Spleen (tissue), 11 donors: ENCODE results near the gene PTPRG. TPM values are rescaled to one million over a fixed set of nuclear protein-coding genes. Genes with fewer than 3 reads are reported as not detected.

Experiments used
- DNase-seq: peaks from one replicate; pipeline ENCODE4 v3.0.0-alpha.2; 2020
- H3K27ac ChIP-seq, 8 donors: fragments of 200-600 bp; sonication (generic) in 7 of 8; 1 replicate in 4 of 8; 2 replicates in 4 of 8; pipeline versions ENCODE4 v1.5.0 to v1.8.0; 2016 to 2021; ENCODE audit warnings: inconsistent platforms in 4 of 8, mild to moderate bottlenecking in 4 of 8, moderate library complexity in 1 of 8
- H3K27me3 ChIP-seq, 7 donors: fragments of 200-600 bp; sonication (generic) in 6 of 7; replicated peaks in 1 of 7; 1 replicate in 4 of 7; 2 replicates in 3 of 7; pipeline versions ENCODE4 v1.5.0 to v1.8.0; 2016 to 2021; ENCODE audit warnings: inconsistent platforms in 3 of 7, mild to moderate bottlenecking in 1 of 7
- H3K36me3 ChIP-seq, 6 donors: fragments of 200-600 bp; sonication (generic) in 5 of 6; 1 replicate in 4 of 6; 2 replicates in 2 of 6; pipeline versions ENCODE4 v1.5.0 to v1.8.0; 2016 to 2021; ENCODE audit warnings: inconsistent platforms in 2 of 6
- H3K4me1 ChIP-seq, 6 donors: fragments of 200-600 bp; sonication (generic) in 5 of 6; 1 replicate in 3 of 6; 2 replicates in 3 of 6; pipeline versions ENCODE4 v1.5.0 to v1.8.0; 2016 to 2021; ENCODE audit warnings: inconsistent platforms in 3 of 6
- H3K4me3 ChIP-seq, 8 donors: fragments of 200-600 bp; sonication (generic) in 7 of 8; 1 replicate in 4 of 8; 2 replicates in 4 of 8; pipeline versions ENCODE4 v1.5.0 to v1.8.0; 2016 to 2021; ENCODE audit warnings: inconsistent platforms in 4 of 8, mild to moderate bottlenecking in 4 of 8, moderate library complexity in 2 of 8
- H3K9me3 ChIP-seq, 8 donors: fragments of 200-600 bp; sonication (generic) in 7 of 8; 1 replicate in 4 of 8; 2 replicates in 4 of 8; pipeline versions ENCODE4 v1.5.0 to v1.8.0; 2016 to 2021; ENCODE audit warnings: inconsistent platforms in 4 of 8
- CTCF ChIP-seq, 11 experiments: fragments of 200-600 bp in 7 of 11; fragments of 450-650 bp in 4 of 11; sonication (generic) in 4 of 11; IDR thresholded peaks in 8 of 11; conservative IDR thresholded peaks in 3 of 11; 1 replicate in 7 of 11; 2 replicates in 4 of 11; pipeline versions ENCODE4 v1.4.0 to v1.8.0; 2016 to 2021; ENCODE audit warnings: antibody characterized with exemption in 11 of 11, inconsistent platforms in 4 of 11, mild to moderate bottlenecking in 1 of 11
- POLR2A ChIP-seq, 3 donors: fragments of 450-650 bp; IDR thresholded peaks; one replicate each; pipeline ENCODE4 v1.5.1; 2017; ENCODE audit warnings: antibody characterized with exemption in 3 of 3, mild to moderate bottlenecking in 1 of 3
- POLR2AphosphoS5 ChIP-seq, 3 donors: sonication (generic); formaldehyde crosslinking; IDR thresholded peaks; one replicate each; pipeline ENCODE4 v1.5.1; 2017; ENCODE audit warnings: antibody characterized with exemption in 3 of 3
- WGBS, 5 donors: extraction: QIAGEN DNeasy Blood & Tissue Kit in 3 of 5; methylation state at CpG; one replicate each; pipeline versions ENCODE4 v1.1.5 to v1.1.7; 2013 to 2018; 5-methylcytosine and 5-hydroxymethylcytosine counted together
- intact Hi-C: fragments of 100-400 bp; cut with DNase I; formaldehyde crosslinking; loops from one replicate; pipeline ENCODE4 v1.15.0; 2023; ENCODE audit warnings: low total_unique reads
- polyA plus RNA-seq, 3 donors: library from polyadenylated mRNA; stranded (reverse); fragments of 200-250 nt; gene quantifications; one replicate each; pipeline ENCODE4 v1.2.1, GENCODE V29; 2013
- total RNA-seq, 7 donors: library from RNA; depleted of rRNA in 3 of 7; stranded (reverse); fragments of >200 nt in 3 of 7; fragmentation: NEBNext Ultra II Directional in 4 of 7; extraction: Animal tissue kit (Norgen Biotek cat#: 25700) in 4 of 7; gene quantifications; one replicate each; pipeline versions ENCODE4 v1.1.0 to v1.2.1, GENCODE V29; 2016 to 2021
- donor health status: healthy with polysubstance abuse.
- donor health status: DM: no; HTN: no; CAD: no; lungs with moderate emphysema.
- donor health status: DM: no; HTN: no; CAD: no.
- donor health status: Bipolar disorder and iron deficiency.
- donor health status: healthy.
- donor health status: DM: no; HTN: no; CAD: no.
- donor health status: DM: yes; HTN: yes; CAD: no.

Gene PTPRG
- total and polyA plus RNA-seq, 10 donors = 0.89 to 77.0 (median 34.5) TPM

GRCh38 chr3:61522626-61523025 lies 38.7 kb upstream of the PTPRG start:
- intact Hi-C loops = no loop called here

GRCh38 chr3:61524933-61525332 lies 36.4 kb upstream of the PTPRG start:
- Histone ChIP-seq H3K4me1 (peaks cover 0 to 13% (median 0%) of the 10 kb centered on the region in 6 donors), H3K9me3 (no peaks in the 10 kb centered on the region), H3K27me3 (no peaks in the 10 kb centered on the region), H3K36me3 (no peaks in the 10 kb centered on the region), H3K27ac (no peak overlapping the region), H3K4me3 (no peak overlapping the region)
- intact Hi-C loops = no loop called here
- no peak for DNase-seq
- TF ChIP-seq POLR2AphosphoS5 (IDR thresholded peaks at IDR 0.05) = no peak
- TF ChIP-seq CTCF (IDR thresholded peaks at IDR 0.05 in 8 of 11, conservative IDR thresholded peaks at IDR 0.05 in 3 of 11) = no peak
- WGBS, 5 donors = 34 to 68% (median 45%) methylated on average over 4 of the region's 4 CpGs

More at GRCh38 chr3:61522626-61523025, 38.7 kb upstream of the PTPRG start:
- H3K36me3 ChIP-seq = no peaks in the 10 kb centered on the region
- no peak overlapping the region for H3K4me3 ChIP-seq
- peaks cover 0 to 13% (median 0%) of the 10 kb centered on the region in 6 donors for H3K4me1 ChIP-seq
- TF ChIP-seq POLR2AphosphoS5 (IDR thresholded peaks at IDR 0.05) (no peak), CTCF (IDR thresholded peaks at IDR 0.05 in 8 of 11, conservative IDR thresholded peaks at IDR 0.05 in 3 of 11) (no peak), POLR2A (IDR thresholded peaks at IDR 0.05) (no peak)
- H3K27me3 ChIP-seq = no peaks in the 10 kb centered on the region
- 53 to 81% (median 65%) methylated on average over 2 of the region's 2 CpGs for WGBS, 5 donors
- H3K9me3 ChIP-seq = no peaks in the 10 kb centered on the region
- no peak overlapping the region for H3K27ac ChIP-seq
- no peak for DNase-seq

- Histone ChIP-seq H3K36me3 (no peaks in the 10 kb centered on the region), H3K4me1 (peaks cover 0 to 13% (median 0%) of the 10 kb centered on the region in 6 donors), H3K9me3 (no peaks in the 10 kb centered on the region), H3K4me3 (no peak overlapping the region), H3K27me3 (no peaks in the 10 kb centered on the region), H3K27ac (no peak overlapping the region)
- 89 to 96% (median 93%) methylated on average over 5 of the region's 5 CpGs for WGBS, 5 donors
- intact Hi-C loops = no loop called here
- DNase-seq = no peak
- no peak for TF ChIP-seq POLR2AphosphoS5 (IDR thresholded peaks at IDR 0.05)
- TF ChIP-seq CTCF (IDR thresholded peaks at IDR 0.05 in 8 of 11, conservative IDR thresholded peaks at IDR 0.05 in 3 of 11) = no peak
- no peak for TF ChIP-seq POLR2A (IDR thresholded peaks at IDR 0.05)
These were observed 35.1 kb upstream of the PTPRG start for GRCh38 chr3:61526308-61526707.

- no peak for DNase-seq
- intact Hi-C loops = no loop called here
- Histone ChIP-seq H3K27ac (no peak overlapping the region), H3K9me3 (no peaks in the 10 kb centered on the region), H3K4me3 (no peak overlapping the region), H3K4me1 (peaks cover 0 to 13% (median 0%) of the 10 kb centered on the region in 6 donors), H3K36me3 (no peaks in the 10 kb centered on the region), H3K27me3 (no peaks in the 10 kb centered on the region)
- 89 to 97% (median 94%) methylated on average over 8 of the region's 8 CpGs for WGBS, 5 donors
- TF ChIP-seq POLR2AphosphoS5 (IDR thresholded peaks at IDR 0.05) (no peak), CTCF (IDR thresholded peaks at IDR 0.05 in 8 of 11, conservative IDR thresholded peaks at IDR 0.05 in 3 of 11) (no peak), POLR2A (IDR thresholded peaks at IDR 0.05) (no peak)
These were observed 34.4 kb upstream of the PTPRG start for GRCh38 chr3:61527011-61527410.
